Vagina (tissue), 2 donors: ENCODE measurements around the gene ANKLE1.

ENCODE experiments used
- POLR2A ChIP-seq, 2 donors: fragments of 450-650 bp; IDR thresholded peaks; one replicate each; pipeline ENCODE4 v1.6.1; 2017; ENCODE audit warnings: antibody characterized with exemption in 2 of 2, mild to moderate bottlenecking in 2 of 2, moderate library complexity in 2 of 2
- TF ChIP-seq, protein P1 (sequence below), 3 experiments: fragments of 450-650 bp in 2 of 3; fragments of 200-600 bp in 1 of 3; sonication (generic) in 1 of 3; IDR thresholded peaks; one replicate each; pipeline ENCODE4 v1.5.1; 2017 to 2019; ENCODE audit warnings: antibody characterized with exemption in 3 of 3, mild to moderate bottlenecking in 2 of 3, moderate library complexity in 2 of 3

DNA sequence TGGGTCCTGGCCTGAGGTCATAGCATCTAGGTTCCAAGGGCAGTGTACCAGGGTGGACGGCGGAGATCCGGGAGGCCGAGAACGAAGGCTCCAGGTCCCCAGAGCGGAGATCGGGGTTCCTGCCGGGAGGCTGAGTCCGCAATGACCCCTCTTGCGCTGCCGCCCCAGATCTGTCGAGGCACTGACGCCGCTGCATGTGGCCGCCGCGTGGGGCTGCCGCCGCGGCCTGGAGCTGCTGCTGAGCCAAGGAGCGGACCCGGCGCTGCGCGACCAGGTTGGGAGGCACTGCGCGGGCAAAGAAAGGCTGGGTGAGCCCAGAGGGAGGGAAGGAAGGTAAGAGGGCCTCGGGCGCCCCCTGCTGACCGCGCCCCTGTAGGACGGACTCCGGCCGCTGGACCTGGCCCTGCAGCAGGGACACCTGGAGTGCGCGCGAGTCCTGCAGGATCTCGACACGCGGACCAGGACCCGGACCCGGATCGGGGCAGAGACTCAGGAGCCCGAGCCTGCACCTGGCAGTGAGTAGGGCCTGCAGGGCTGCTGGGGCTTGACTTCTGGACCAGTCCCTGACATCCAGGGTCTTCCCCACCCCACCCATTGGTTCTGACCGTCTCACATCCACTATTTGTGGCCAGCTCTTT is 906 bp downstream of the ANKLE1 start:
- TF ChIP-seq, protein P1, sequence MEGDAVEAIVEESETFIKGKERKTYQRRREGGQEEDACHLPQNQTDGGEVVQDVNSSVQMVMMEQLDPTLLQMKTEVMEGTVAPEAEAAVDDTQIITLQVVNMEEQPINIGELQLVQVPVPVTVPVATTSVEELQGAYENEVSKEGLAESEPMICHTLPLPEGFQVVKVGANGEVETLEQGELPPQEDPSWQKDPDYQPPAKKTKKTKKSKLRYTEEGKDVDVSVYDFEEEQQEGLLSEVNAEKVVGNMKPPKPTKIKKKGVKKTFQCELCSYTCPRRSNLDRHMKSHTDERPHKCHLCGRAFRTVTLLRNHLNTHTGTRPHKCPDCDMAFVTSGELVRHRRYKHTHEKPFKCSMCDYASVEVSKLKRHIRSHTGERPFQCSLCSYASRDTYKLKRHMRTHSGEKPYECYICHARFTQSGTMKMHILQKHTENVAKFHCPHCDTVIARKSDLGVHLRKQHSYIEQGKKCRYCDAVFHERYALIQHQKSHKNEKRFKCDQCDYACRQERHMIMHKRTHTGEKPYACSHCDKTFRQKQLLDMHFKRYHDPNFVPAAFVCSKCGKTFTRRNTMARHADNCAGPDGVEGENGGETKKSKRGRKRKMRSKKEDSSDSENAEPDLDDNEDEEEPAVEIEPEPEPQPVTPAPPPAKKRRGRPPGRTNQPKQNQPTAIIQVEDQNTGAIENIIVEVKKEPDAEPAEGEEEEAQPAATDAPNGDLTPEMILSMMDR (IDR thresholded peaks at IDR 0.05) = peak; percentile 76 to 92 (median 91)
- TF ChIP-seq POLR2A (IDR thresholded peaks at IDR 0.05) = no peak
